GM21526 (cell line): Measurements from ENCODE around the gene LRRC49.

Experiments used
- ATAC-seq: cut with Tn5 transposase; IDR thresholded peaks from one replicate; pipeline ENCODE4 v1.9.1; 2021; ENCODE audit warnings: moderate library complexity; ENCODE audit not compliant: unreplicated experiment, low FRiP score

The LRRC49 gene

DNA sequence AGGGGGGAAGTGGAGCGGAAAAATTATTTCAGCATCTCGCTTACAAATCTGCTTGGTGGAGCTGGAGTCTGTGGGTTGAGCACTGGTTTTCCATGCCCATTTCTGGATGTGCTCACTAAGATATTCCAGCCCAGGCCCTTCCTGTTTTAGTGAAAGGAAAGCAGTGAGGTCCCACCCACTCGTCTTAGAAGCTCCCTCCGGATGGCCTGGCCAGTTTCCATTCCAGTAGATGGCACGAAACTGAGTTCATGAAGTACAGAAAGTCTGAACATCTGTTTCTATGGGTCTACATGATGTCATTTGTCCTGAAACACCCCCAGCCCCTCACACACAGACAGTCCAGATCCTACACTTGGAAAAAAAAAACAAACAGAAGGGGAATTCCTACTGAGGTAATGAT is 190.7 kb downstream of the LRRC49 start:
- ATAC-seq = no peak

DNA sequence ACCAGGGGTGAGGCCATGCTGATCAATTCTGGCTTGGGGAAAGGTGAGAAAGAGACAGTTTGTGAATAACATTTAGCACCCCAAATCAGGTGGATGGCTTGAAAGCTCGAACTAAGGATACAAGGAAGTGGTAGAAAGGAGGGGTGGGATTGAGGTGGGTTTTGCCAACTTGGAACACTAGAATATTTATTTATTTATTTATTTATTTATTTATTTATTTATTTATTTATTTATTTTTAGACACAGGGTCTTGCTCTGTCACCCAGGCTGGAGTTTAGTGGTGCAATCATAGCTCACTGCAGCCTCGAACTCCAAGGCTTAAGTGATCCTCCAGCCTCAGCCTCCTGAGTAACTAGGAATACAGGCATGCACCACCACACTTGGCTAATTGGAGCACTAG is 191.6 kb downstream of the LRRC49 start:
- ATAC-seq = no peak

DNA sequence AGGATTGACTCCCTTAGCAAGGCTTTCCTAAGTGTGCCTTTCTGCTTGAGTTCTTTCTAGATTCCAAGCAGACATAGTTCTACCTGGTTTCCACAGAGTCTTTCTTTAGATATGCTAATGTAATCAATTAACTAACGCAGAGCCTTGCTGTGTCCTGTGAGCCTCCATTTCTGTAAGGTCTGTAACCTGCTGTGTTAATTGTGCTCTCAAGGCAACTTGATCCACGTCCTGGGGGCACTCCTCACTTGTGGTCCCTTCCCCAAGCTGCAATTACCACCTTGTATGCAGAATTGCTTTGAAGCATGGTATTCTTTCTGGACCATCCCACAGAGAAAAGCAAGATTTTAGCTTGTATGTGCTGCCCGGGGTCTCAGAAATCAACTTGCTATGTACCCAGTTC is 193.2 kb downstream of the LRRC49 start:
- no peak for ATAC-seq

- ATAC-seq = no peak
These were observed 195.5 kb downstream of the LRRC49 start for GRCh38 chr15:71088155-71088554.

DNA sequence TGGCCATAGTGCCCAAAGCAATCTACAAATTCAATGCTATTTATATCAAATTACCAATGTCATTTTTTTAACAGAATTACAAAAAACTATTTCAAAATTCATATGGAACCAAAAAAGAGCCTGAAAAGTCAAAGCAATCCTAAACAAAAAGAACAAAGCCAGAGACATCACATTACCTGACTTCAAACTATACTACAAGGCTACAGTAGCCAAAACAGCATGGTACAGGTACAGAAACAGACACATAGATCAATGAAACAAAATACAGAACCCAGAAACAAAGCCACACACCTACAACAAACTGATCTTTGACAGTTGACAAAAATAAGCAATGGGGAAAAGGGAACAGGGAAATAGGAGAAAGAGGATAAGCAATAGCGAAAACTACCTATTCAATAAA is 196.1 kb downstream of the LRRC49 start:
- ATAC-seq = no peak

DNA sequence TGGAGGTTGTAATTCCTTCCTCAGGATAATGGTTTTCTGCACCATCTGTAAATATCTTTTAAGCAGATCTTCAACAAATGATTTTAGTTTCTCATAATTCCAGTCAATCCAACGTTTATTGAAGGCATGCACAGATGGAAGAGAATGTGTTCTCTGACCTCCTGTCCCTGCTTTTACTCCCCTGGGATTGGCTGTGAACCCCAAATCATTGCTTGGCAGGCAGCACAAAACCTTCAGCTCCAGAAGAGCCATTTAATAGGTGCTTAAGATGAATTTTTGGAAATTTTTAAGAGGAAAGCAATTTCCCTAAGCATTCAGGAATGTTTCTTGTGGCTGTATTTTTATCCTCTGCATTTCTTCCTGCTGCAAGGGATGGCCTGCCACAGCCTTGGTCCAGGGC is 197.2 kb downstream of the LRRC49 start:
- ATAC-seq = no peak

- ATAC-seq = no peak
These were observed 199.0 kb downstream of the LRRC49 start for GRCh38 chr15:71091601-71092000.

DNA sequence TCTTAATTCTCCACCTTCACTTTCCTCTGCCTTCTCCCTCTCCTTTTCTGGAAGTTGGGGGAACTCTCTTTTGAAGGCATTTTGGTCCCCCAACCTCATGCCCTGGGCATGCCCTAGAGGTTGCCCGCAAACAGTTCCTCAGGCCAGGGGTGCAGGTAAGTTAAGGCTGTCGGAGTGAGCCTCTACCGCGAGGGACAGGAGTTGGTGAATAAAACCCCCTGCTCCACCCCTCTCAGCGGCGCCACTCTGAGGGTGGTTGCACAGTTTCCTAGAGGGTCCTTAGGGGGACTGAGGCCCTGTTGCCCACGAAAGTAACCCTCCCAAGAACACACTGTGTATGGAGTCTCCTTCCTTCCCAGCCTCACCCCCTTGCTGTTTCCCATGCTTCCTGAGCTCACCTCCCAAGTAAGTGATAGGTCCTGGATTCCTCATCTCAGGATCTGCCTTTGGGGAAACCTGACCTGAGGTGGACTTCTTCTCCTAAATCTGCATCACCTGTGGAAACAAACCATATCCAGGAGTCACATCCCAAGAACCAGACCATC is 199.5 kb downstream of the LRRC49 start:
- ATAC-seq = no peak

DNA sequence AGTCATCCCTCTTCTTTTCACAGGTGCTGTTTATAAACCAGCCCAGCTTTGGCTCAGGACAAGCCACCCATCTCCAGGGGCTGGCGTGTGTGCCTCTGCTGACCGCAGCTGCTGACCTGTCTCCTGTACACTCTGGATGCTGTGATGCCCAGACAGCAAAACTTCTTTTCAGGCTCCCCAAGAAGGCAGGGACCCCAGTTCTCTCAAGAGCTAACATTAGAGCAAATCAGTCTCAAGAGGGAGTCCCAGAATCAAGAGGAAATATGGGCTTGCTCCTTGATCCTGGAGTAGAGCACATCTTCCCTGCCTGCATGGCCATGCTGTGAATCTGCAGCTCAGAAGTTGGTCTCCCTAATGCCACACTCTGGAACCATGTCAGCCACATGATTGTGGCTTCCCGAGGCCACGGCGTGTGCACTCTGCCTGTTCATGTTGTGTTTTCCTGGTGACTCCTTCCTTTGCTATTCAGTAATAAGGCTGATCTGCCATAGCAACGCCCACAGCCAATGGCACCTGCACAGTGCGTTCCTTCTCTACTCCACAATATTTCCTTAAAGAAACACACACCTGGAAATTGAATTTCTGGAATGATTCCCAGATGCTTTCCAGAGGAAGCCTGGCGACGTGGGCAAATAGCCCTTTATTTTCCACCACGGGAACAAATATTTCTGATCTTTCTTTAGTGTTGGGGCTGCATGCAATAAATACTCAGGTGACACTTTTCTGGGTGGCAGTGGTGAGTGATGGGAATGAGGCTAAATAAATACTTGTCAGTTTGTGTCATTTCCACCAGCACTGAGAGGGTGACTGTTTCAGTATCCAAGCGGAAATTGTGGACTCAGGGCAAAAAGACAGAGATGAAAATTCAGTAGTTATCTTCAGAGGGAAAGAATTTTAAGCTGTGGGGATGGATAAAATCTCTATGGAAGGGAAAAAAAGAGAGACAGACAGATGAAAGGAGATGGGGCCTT is 200.7 kb downstream of the LRRC49 start:
- ATAC-seq = no peak

- ATAC-seq = no peak
These were observed 201.5 kb downstream of the LRRC49 start for GRCh38 chr15:71094137-71094536.

DNA sequence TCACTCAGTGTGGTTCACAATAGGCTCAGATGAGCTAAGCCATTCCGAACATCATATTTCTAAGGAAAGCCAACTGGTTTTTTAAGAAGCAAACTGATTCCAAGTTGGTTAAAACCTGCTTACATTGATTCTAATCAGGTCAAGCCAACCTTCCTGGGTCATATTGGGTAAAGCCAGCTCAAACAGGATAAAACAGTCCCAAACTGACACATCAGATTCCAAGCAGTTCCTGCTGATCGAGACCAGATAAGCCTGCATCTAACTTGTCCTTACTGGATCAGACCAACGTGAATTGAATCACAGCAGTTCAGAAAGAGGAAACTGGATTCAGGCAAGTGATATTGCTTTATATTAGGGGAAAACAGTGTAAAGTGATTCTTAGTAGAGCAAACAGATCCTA is 204.1 kb downstream of the LRRC49 start:
- no peak for ATAC-seq

DNA sequence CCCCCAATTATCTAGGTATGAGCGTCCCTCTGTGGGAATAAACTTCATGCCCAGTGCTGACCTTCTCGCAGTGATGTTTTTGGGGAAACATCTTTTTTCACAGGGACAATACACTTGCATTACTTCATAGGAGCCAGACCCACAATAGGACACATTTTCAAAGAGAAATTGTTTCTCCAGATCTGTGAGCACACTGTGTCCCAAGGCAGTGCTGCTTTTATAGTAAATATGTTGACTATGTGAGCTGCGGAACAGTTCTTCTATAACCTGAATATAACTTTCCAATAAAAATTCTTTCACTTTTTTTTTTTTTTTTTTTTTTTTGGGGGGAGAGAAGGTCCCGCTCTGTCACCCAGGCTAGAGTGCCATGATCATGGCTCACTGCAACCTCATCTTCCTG is 205.3 kb downstream of the LRRC49 start:
- ATAC-seq = no peak

DNA sequence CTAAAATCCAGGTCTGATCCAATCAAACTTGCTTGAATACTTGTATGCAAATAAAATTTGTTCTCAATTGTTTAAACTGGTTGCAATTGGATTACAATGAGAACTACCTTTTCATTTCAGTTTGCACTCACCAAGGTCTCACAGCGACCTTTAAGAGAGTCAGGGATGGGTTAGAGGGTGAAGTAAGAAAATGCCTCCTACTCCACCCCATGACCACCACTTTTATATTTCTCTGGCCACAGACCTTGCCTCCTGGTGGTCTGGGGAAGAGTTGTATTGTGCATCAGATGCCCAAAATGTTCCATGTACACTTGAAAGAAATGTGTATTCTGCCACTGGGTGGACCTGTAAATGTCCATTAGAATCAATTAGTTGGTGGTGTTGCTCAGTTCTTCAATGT is 206.3 kb downstream of the LRRC49 start:
- ATAC-seq = no peak
